AG10803 (cell line): ENCODE data around the gene MYRIP.

Experiments
- DNase-seq: peaks from one replicate; pipeline ENCODE4 v3.0.0; 2010; ENCODE audit warnings: low read depth
- H3K4me3 ChIP-seq: 2 replicates; pipeline ENCODE4 v1.5.1; 2011; ENCODE audit warnings: mild to moderate bottlenecking, low read length, control low read depth
- CTCF ChIP-seq: conservative IDR thresholded peaks from 2 replicates; pipeline ENCODE4 v1.5.1; 2011; ENCODE audit warnings: mild to moderate bottlenecking, low read length, control low read depth, inconsistent platforms

The MYRIP gene

GRCh38 chr3:40229386-40229785, 420.0 kb downstream of the MYRIP start:
- H3K4me3 ChIP-seq = no peak overlapping the region
- no peak for DNase-seq
- no peak for TF ChIP-seq CTCF

GRCh38 chr3:40229963-40230362, 420.6 kb downstream of the MYRIP start:
- no peak for TF ChIP-seq CTCF
- H3K4me3 ChIP-seq = no peak overlapping the region

GRCh38 chr3:40230382-40230781, 421.0 kb downstream of the MYRIP start:
- no peak overlapping the region for H3K4me3 ChIP-seq
- TF ChIP-seq CTCF = no peak
- DNase-seq = no peak

More at GRCh38 chr3:40229963-40230362, 420.6 kb downstream of the MYRIP start:
- DNase-seq = no peak

GRCh38 chr3:40232626-40233025, 423.2 kb downstream of the MYRIP start:
- DNase-seq = no peak
- TF ChIP-seq CTCF = no peak
- H3K4me3 ChIP-seq = no peak overlapping the region

- DNase-seq = no peak
- no peak for TF ChIP-seq CTCF
Measured at GRCh38 chr3:40237159-40237558, 427.8 kb downstream of the MYRIP start.

GRCh38 chr3:40237889-40238571, 428.6 kb downstream of the MYRIP start:
- DNase-seq = peak; percentile 18
- no peak overlapping the region for H3K4me3 ChIP-seq
- peak; percentile 43 for TF ChIP-seq CTCF

More at GRCh38 chr3:40237159-40237558, 427.8 kb downstream of the MYRIP start:
- no peak overlapping the region for H3K4me3 ChIP-seq

GRCh38 chr3:40240921-40241320, 431.5 kb downstream of the MYRIP start:
- TF ChIP-seq CTCF = no peak
- no peak overlapping the region for H3K4me3 ChIP-seq
- no peak for DNase-seq
